ENCODE results near the gene PCDHA8.
"Not testable (repeated sequence)": the region's sequence is repeated elsewhere in the genome, so short reads cannot be mapped to it uniquely, and the experiment has no call there.

The PCDHA8 gene

GRCh38 chr5:140795259-140795641 is 45.7 kb upstream of the PCDHA8 start:
- Histone ChIP-seq H3K36me3 (ENCODE audit: insufficient read depth, low read length) (no peaks in the 10 kb centered on the region), H2AFZ (ENCODE audit: low read length) (no peak overlapping the region), H3K79me2 (ENCODE audit: insufficient read depth, low read length) (no peaks in the 10 kb centered on the region), H3K9ac (ENCODE audit: low read length) (no peak overlapping the region), H3K27ac (ENCODE audit: low read depth, low read length, poor library complexity, severe bottlenecking) (no peak overlapping the region), H3K4me3 (ENCODE audit: low read depth, low read length, poor library complexity, severe bottlenecking) (no peak overlapping the region), H3K9me2 (ENCODE audit: low read depth, low read length) (no peaks in the 10 kb centered on the region; the same call in 1 of the 2 replicates), H3F3A (ENCODE audit: insufficient read depth, low read length) (no peaks in the 10 kb centered on the region), H3K4me1 (ENCODE audit: insufficient read depth, low read length, severe bottlenecking) (no peaks in the 10 kb centered on the region), H3K27me3 (ENCODE audit: insufficient read depth, low read length) (no peaks in the 10 kb centered on the region), H4K20me1 (ENCODE audit: insufficient read depth, low read length) (no peaks in the 10 kb centered on the region), H3K9me3 (ENCODE audit: low read length) (no peaks in the 10 kb centered on the region), H3K4me2 (ENCODE audit: low read length) (no peak overlapping the region)
- TF ChIP-seq CTCF (IDR thresholded peaks at IDR 0.05; ENCODE audit: low read length) (no peak), EZH2 (IDR thresholded peaks at IDR 0.05; ENCODE audit: borderline replicate concordance, low read length) (no peak)

- H3K9me3 ChIP-seq (ENCODE audit: low read length); H3K79me2 ChIP-seq (ENCODE audit: insufficient read depth, low read length); H3K36me3 ChIP-seq (ENCODE audit: insufficient read depth, low read length); H3K4me1 ChIP-seq (ENCODE audit: insufficient read depth, low read length, severe bottlenecking); H3K27me3 ChIP-seq (ENCODE audit: insufficient read depth, low read length); H3K27ac ChIP-seq (ENCODE audit: low read depth, low read length, poor library complexity, severe bottlenecking); H4K20me1 ChIP-seq (ENCODE audit: insufficient read depth, low read length); H3K4me2 ChIP-seq (ENCODE audit: low read length); H3K4me3 ChIP-seq (ENCODE audit: low read depth, low read length, poor library complexity, severe bottlenecking); H3K9ac ChIP-seq (ENCODE audit: low read length); H3F3A ChIP-seq (ENCODE audit: insufficient read depth, low read length); H2AFZ ChIP-seq (ENCODE audit: low read length); H3K9me2 ChIP-seq (ENCODE audit: low read depth, low read length): not testable (repeated sequence)
Observed at GRCh38 chr5:140796072-140796717, 44.8 kb upstream of the PCDHA8 start.

- Histone ChIP-seq H3K27me3 (ENCODE audit: insufficient read depth, low read length) (no peaks in the 10 kb centered on the region), H3K27ac (ENCODE audit: low read depth, low read length, poor library complexity, severe bottlenecking) (no peak overlapping the region), H3K9me3 (ENCODE audit: low read length) (no peaks in the 10 kb centered on the region), H3K79me2 (ENCODE audit: insufficient read depth, low read length) (no peaks in the 10 kb centered on the region), H3K9ac (ENCODE audit: low read length) (no peak overlapping the region), H3K4me2 (ENCODE audit: low read length) (no peak overlapping the region), H3K9me2 (ENCODE audit: low read depth, low read length) (no peaks in the 10 kb centered on the region; the same call in 1 of the 2 replicates), H3K36me3 (ENCODE audit: insufficient read depth, low read length) (no peaks in the 10 kb centered on the region), H4K20me1 (ENCODE audit: insufficient read depth, low read length) (no peaks in the 10 kb centered on the region), H3K4me3 (ENCODE audit: low read depth, low read length, poor library complexity, severe bottlenecking) (no peak overlapping the region), H3F3A (ENCODE audit: insufficient read depth, low read length) (no peaks in the 10 kb centered on the region), H2AFZ (ENCODE audit: low read length) (no peak overlapping the region), H3K4me1 (ENCODE audit: insufficient read depth, low read length, severe bottlenecking) (no peaks in the 10 kb centered on the region)
- TF ChIP-seq CTCF (IDR thresholded peaks at IDR 0.05; ENCODE audit: low read length) (no peak), EZH2 (IDR thresholded peaks at IDR 0.05; ENCODE audit: borderline replicate concordance, low read length) (no peak)
Observed at GRCh38 chr5:140796718-140797095, 44.3 kb upstream of the PCDHA8 start.

- H3K27me3 ChIP-seq (ENCODE audit: insufficient read depth, low read length): no peaks in the 10 kb centered on the region
- H4K20me1 ChIP-seq (ENCODE audit: insufficient read depth, low read length): no peaks in the 10 kb centered on the region
- no peaks in the 10 kb centered on the region for H3K9me2 ChIP-seq (ENCODE audit: low read depth, low read length)
- no peaks in the 10 kb centered on the region for H3K79me2 ChIP-seq (ENCODE audit: insufficient read depth, low read length)
- H3K36me3 ChIP-seq (ENCODE audit: insufficient read depth, low read length): no peaks in the 10 kb centered on the region
- TF ChIP-seq EZH2 (IDR thresholded peaks at IDR 0.05; ENCODE audit: borderline replicate concordance, low read length): no peak
- TF ChIP-seq CTCF (IDR thresholded peaks at IDR 0.05; ENCODE audit: low read length): peak; percentile 15; the same call in 1 of the 2 replicates
- H3K9me3 ChIP-seq (ENCODE audit: low read length): no peaks in the 10 kb centered on the region
- no peak within 1 kb of the TSS for H3K27ac ChIP-seq (ENCODE audit: low read depth, low read length, poor library complexity, severe bottlenecking)
- no peak within 1 kb of the TSS for H2AFZ ChIP-seq (ENCODE audit: low read length)
- no peak within 1 kb of the TSS for H3K9ac ChIP-seq (ENCODE audit: low read length)
- H3K4me2 ChIP-seq (ENCODE audit: low read length): no peak within 1 kb of the TSS
- H3F3A ChIP-seq (ENCODE audit: insufficient read depth, low read length): no peaks in the 10 kb centered on the region
- no peaks in the 10 kb centered on the region for H3K4me1 ChIP-seq (ENCODE audit: insufficient read depth, low read length, severe bottlenecking)
- no peak within 1 kb of the TSS for H3K4me3 ChIP-seq (ENCODE audit: low read depth, low read length, poor library complexity, severe bottlenecking)
Observed at GRCh38 chr5:140800816-140801493, 40.0 kb upstream of the PCDHA8 start, which contains the start of gene PCDHA3. Gene PCDHA3, plus strand, starts transcription at chr5:140801057.
